Right atrium auricular region (tissue), 2 donors: ENCODE results near the gene CXCL3. TPM values are rescaled to one million over a fixed set of nuclear protein-coding genes. Genes with fewer than 3 reads are reported as not detected.
A peak's percentile ranks its signal among the peaks of the same experiment; 100 is the strongest.

Experiments
- DNase-seq: peaks from one replicate; pipeline ENCODE4 v3.0.0-alpha.2; 2019; ENCODE audit warnings: low spot score
- H3K27ac ChIP-seq, 2 donors: fragments of 200-600 bp; sonication (generic); 1 replicate in 1 of 2; 2 replicates in 1 of 2; pipeline ENCODE4 v1.5.1; 2016 to 2019
- H3K27me3 ChIP-seq, 2 donors: fragments of 200-600 bp; sonication (generic); one replicate each; pipeline versions ENCODE4 v1.5.1 to v1.6.0; 2017 to 2019
- H3K36me3 ChIP-seq: fragments of 200-600 bp; sonication (generic); one replicate; pipeline ENCODE4 v1.5.1; 2016
- H3K4me1 ChIP-seq, 2 donors: fragments of 200-600 bp; sonication (generic); one replicate each; pipeline versions ENCODE4 v1.5.1 to v1.6.0; 2017 to 2019
- H3K4me3 ChIP-seq, 2 donors: fragments of 200-600 bp; sonication (generic); 1 replicate in 1 of 2; 2 replicates in 1 of 2; pipeline ENCODE4 v1.5.1; 2017 to 2019; ENCODE audit warnings: mild to moderate bottlenecking in 1 of 2, moderate library complexity in 1 of 2
- H3K9me3 ChIP-seq, 2 donors: fragments of 200-600 bp; sonication (generic); one replicate each; pipeline ENCODE4 v1.5.1; 2019
- total RNA-seq, 2 donors: library from RNA; depleted of rRNA; stranded (reverse); fragments of >200 nt; gene quantifications; one replicate each; pipeline ENCODE4 v1.1.0, GENCODE V29; 2016
- TF ChIP-seq, protein P1 (sequence below), 2 donors: fragments of 200-600 bp; sonication (generic); IDR thresholded peaks; one replicate each; pipeline ENCODE4 v1.5.1; 2019; ENCODE audit warnings: antibody characterized with exemption in 2 of 2

The CXCL3 gene
- total RNA-seq, 2 donors from 2014 or later = 0.63 TPM; not detected in 1

DNA sequence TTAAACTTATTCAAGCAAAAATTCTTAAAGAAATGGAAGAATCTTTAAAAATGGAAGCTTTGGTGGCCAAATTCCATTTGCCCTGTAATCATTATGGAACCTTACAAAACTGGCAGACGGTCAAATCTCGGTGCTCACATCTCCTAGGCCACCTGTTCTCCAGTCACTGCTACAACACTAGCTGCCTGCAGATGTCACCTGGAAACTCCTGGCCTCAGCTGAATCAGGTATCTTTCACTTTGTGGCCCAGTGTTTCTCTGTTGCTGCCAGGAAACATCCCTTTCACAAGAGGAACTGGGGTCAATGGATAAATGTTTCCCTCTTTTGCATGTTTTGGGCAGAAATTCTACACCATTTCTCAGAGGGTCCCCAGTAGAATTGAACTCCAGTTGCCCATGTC is 4.2 kb upstream of the CXCL3 start:
- Histone ChIP-seq H3K4me1 (peaks cover 0 to 5% of the 10 kb centered on the region in 2 donors), H3K27ac (no peak overlapping the region), H3K36me3 (no peaks in the 10 kb centered on the region), H3K4me3 (no peak overlapping the region), H3K9me3 (peaks cover 0 to 13% of the 10 kb centered on the region in 2 donors), H3K27me3 (no peaks in the 10 kb centered on the region)
- no peak for DNase-seq
- TF ChIP-seq, protein P1, sequence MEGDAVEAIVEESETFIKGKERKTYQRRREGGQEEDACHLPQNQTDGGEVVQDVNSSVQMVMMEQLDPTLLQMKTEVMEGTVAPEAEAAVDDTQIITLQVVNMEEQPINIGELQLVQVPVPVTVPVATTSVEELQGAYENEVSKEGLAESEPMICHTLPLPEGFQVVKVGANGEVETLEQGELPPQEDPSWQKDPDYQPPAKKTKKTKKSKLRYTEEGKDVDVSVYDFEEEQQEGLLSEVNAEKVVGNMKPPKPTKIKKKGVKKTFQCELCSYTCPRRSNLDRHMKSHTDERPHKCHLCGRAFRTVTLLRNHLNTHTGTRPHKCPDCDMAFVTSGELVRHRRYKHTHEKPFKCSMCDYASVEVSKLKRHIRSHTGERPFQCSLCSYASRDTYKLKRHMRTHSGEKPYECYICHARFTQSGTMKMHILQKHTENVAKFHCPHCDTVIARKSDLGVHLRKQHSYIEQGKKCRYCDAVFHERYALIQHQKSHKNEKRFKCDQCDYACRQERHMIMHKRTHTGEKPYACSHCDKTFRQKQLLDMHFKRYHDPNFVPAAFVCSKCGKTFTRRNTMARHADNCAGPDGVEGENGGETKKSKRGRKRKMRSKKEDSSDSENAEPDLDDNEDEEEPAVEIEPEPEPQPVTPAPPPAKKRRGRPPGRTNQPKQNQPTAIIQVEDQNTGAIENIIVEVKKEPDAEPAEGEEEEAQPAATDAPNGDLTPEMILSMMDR (IDR thresholded peaks at IDR 0.05) = no peak

DNA sequence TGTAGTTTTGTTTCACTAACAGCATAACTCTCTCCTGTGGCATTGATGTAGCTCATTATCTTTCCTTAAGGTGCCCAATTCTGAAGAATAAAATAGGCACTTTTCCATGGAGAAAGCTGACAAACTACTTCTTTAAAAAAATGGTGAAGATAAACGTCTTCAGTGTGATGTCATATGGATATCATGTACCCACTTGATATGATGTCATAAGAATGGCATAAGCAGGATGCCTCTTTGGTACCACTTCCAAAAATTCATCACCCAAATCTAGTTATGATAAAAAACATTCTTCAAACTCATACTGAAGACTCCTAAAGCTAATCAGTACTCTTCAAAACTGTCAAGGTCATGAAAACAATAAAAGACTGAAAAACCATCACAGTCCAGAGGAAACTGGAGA is 2.9 kb upstream of the CXCL3 start:
- Histone ChIP-seq H3K9me3 (no peaks in the 10 kb centered on the region), H3K4me3 (no peak overlapping the region), H3K27ac (no peak overlapping the region), H3K4me1 (peaks cover 3 to 8% of the 10 kb centered on the region in 2 donors), H3K36me3 (no peaks in the 10 kb centered on the region), H3K27me3 (no peaks in the 10 kb centered on the region)
- no peak for DNase-seq
- TF ChIP-seq, protein P1 (IDR thresholded peaks at IDR 0.05) = no peak

DNA sequence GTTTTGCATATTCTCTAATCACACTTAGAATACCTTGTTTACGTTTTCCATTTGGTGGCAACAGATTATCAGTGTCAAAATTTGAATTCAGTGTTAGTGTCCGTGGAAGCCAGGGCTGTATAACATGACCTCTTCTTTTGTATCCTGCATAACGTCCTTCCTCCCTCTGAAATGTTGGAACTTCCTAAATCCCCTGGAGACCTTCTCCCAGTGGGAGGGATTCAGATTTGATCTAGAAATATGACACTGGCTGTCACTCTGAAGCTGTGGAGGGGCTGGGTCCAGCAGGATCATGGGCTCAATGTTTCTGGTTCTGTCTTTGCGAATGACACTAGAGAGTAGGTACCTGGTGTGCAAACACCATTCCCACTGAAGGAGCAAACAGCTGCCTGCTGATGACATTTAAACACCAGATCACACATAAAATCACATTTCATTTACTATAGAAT is 850 bp upstream of the CXCL3 start:
- no peak for DNase-seq
- no peaks in the 10 kb centered on the region for H3K36me3 ChIP-seq
- H3K27me3 ChIP-seq = no peaks in the 10 kb centered on the region
- H3K9me3 ChIP-seq = no peaks in the 10 kb centered on the region
- peaks cover 3 to 8% of the 10 kb centered on the region in 2 donors for H3K4me1 ChIP-seq
- H3K4me3 ChIP-seq = peak overlapping the region; percentile 57 to 66
- peak overlapping the region; percentile 50 to 75 for H3K27ac ChIP-seq
- TF ChIP-seq, protein P1 (IDR thresholded peaks at IDR 0.05) = no peak

DNA sequence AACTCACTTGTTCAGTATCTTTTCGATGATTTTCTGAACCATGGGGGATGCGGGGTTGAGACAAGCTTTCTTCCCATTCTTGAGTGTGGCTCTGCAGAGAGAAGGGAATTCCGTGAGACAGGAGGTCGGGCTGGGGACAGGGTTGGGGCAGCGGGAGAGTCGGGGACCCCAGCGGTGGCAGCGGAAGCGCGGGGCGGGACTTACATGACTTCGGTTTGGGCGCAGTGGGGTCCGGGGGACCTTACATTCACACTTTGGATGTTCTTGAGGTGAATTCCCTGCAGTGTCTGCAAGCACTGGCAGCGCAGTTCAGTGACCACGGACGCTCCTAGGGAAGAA is 434 bp downstream of the CXCL3 start:
- no peak for DNase-seq
- TF ChIP-seq, protein P1 (IDR thresholded peaks at IDR 0.05) = no peak
- Histone ChIP-seq H3K27ac (peak overlapping the region in 1 of 2 donors; percentile 75), H3K9me3 (no peaks in the 10 kb centered on the region), H3K4me3 (peak overlapping the region; percentile 57 to 66), H3K36me3 (no peaks in the 10 kb centered on the region), H3K27me3 (no peaks in the 10 kb centered on the region), H3K4me1 (peaks cover 3 to 8% of the 10 kb centered on the region in 2 donors)

DNA sequence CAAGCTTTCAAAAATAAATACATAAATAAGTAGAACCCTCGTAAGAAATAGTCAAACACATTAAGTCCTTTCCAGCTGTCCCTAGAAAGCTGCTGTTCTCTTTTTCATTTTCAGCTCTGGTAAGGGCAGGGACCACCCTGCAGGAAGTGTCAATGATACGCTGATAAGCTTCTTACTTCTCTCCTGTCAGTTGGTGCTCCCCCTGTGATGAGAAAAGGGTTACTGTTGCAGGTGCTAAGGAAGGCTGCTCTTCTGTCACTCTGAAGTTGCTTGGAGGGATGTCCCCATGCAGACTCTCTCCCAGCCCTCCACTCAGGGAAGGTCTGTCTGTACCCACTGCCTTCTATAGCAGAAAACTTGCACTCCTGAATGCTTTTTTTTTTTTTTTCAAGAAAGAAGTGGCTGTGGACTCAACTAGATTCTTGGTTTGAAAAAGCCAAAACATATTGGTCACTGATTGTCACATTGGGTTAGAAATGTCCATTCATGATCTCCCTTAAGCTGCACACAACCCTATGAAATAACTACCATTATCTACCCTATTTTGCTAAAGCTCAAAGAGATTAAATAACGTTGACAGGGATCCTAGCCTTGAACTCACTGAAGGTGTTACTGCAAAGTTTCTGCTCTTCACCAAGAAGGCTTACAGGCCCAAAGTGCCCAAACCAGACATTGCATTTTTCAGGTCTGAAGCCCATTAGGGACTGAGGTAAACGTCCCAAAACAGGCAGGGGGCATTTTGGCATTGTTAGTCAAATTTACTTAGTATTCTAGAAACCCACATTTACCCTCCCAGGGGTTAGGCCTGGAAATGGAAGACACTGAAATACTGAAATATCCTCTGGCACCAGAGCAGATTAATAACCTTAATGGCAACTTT is 1.2 kb downstream of the CXCL3 start:
- TF ChIP-seq, protein P1 (IDR thresholded peaks at IDR 0.05) = no peak
- no peak overlapping the region for H3K27ac ChIP-seq
- no peaks in the 10 kb centered on the region for H3K9me3 ChIP-seq
- DNase-seq = no peak
- H3K27me3 ChIP-seq = no peaks in the 10 kb centered on the region
- peaks cover 3 to 8% of the 10 kb centered on the region in 2 donors for H3K4me1 ChIP-seq
- no peaks in the 10 kb centered on the region for H3K36me3 ChIP-seq
- H3K4me3 ChIP-seq = peak overlapping the region in 1 of 2 donors; percentile 66
